K562 (cell line): ENCODE data around the gene SUMF1. TPM values are rescaled to one million over a fixed set of nuclear protein-coding genes. Genes with fewer than 3 reads are reported as not detected.
A peak's percentile ranks its signal among the peaks of the same experiment; 100 is the strongest.

ENCODE experiments used
- CC2D1A ChIP-seq: fragments of 450-650 bp; IDR thresholded peaks from 2 replicates; pipeline ENCODE4 v1.6.1; 2017; ENCODE audit warnings: mild to moderate bottlenecking
- CCNT2 ChIP-seq: IDR thresholded peaks from 2 replicates; pipeline ENCODE4 v1.6.1; 2011; ENCODE audit warnings: borderline replicate concordance, low read depth, mild to moderate bottlenecking, moderate library complexity, mixed read lengths, low read length; ENCODE audit not compliant: insufficient read length; ENCODE audit errors: extremely low read depth
- ELF1 ChIP-seq: fragments of 200-800 bp; sonication (Bioruptor generic); IDR thresholded peaks from 2 replicates; pipeline ENCODE4 v1.6.1; 2016; ENCODE audit warnings: missing genetic modification characterization, missing compliant biosample characterization
- HCFC1 ChIP-seq: IDR thresholded peaks from 2 replicates; pipeline ENCODE4 v1.6.1; 2012; ENCODE audit warnings: low read depth, low read length, improper control_type of control experiment
- NCOA2 ChIP-seq, 2 experiments: fragments of 450-650 bp; IDR thresholded peaks; 2 replicates each; pipeline ENCODE4 v1.6.1; 2018; ENCODE audit warnings: mild to moderate bottlenecking in 2 of 2, moderate library complexity in 1 of 2; ENCODE audit not compliant: partially characterized antibody in 2 of 2
- NR4A1 ChIP-seq, 2 experiments: fragments of 250-450 bp in 1 of 2; fragments of 450-650 bp in 1 of 2; sonication (Bioruptor Pico) in 1 of 2; IDR thresholded peaks; 2 replicates each; pipeline versions ENCODE4 v1.4.0 to v1.6.1; 2016 to 2020; ENCODE audit warnings: mild to moderate bottlenecking in 2 of 2, missing compliant biosample characterization in 1 of 2, missing genetic modification characterization in 1 of 2, moderate library complexity in 1 of 2
- OTX1 ChIP-seq: fragments of 450-650 bp; formaldehyde crosslinking; IDR thresholded peaks from 2 replicates; pipeline ENCODE4 v1.4.0; 2022; ENCODE audit warnings: mild to moderate bottlenecking
- RCOR1 ChIP-seq, 2 experiments: IDR thresholded peaks; 2 replicates each; pipeline ENCODE4 v1.6.1; 2012; ENCODE audit warnings: low read depth in 2 of 2, low read length in 2 of 2, borderline replicate concordance in 1 of 2, improper control_type of control experiment in 1 of 2
- SIN3A ChIP-seq, 2 experiments: fragments of 150-350 bp in 1 of 2; IDR thresholded peaks; 2 replicates each; pipeline ENCODE4 v1.6.1; 2011 to 2016; ENCODE audit warnings: borderline replicate concordance in 2 of 2, low read depth in 2 of 2, low read length in 2 of 2, mild to moderate bottlenecking in 2 of 2, moderate library complexity in 2 of 2; ENCODE audit not compliant: control insufficient read depth in 1 of 2
- ZNF699 ChIP-seq: fragments of 250-450 bp; sonication (Bioruptor Pico); IDR thresholded peaks from 2 replicates; pipeline ENCODE4 v1.8.0; 2021; ENCODE audit warnings: mild to moderate bottlenecking, moderate library complexity; ENCODE audit not compliant: insufficient replicate concordance
- polyA plus RNA-seq, 8 experiments: library from polyadenylated mRNA; depleted of rRNA in 4 of 8; stranded (reverse) in 5 of 8; unstranded in 3 of 8; fragments of >200 nt; fragmentation: Nextera tagmentation in 2 of 8; fragmentation: Illumina TruSeq in 1 of 8; extraction: Ambion mirVana in 2 of 8; extraction: Trizol in 1 of 8; gene quantifications; 2 replicates each; pipeline versions ENCODE4 v1.2.1 to v1.2.3, GENCODE V29; 2011 to 2014; ENCODE audit warnings: inconsistent platforms in 1 of 8, missing spikeins in 1 of 8
- total RNA-seq, 7 experiments: library from RNA; depleted of rRNA in 6 of 7; stranded (reverse); fragments of >200 nt in 6 of 7; fragmentation: Illumina TruSeq in 2 of 7; extraction: Trizol in 2 of 7; gene quantifications; 2 replicates each; pipeline versions ENCODE4 v1.2.1 to v1.2.3, GENCODE V29; 2011 to 2021; ENCODE audit warnings: low replicate concordance in 1 of 7
- TF ChIP-seq, protein P1 (sequence below): fragments of 200-800 bp; sonication (Bioruptor generic); IDR thresholded peaks from 2 replicates; pipeline ENCODE4 v1.6.1; 2016; ENCODE audit warnings: missing genetic modification characterization, missing compliant biosample characterization
- TF ChIP-seq, protein P2 (sequence below): sonication (generic); IDR thresholded peaks from 2 replicates; pipeline ENCODE4 v1.6.1; 2016
- TF ChIP-seq, protein P3 (sequence below), 3 experiments: IDR thresholded peaks in 2 of 3; conservative IDR thresholded peaks in 1 of 3; 2 replicates each; pipeline ENCODE4 v1.5.1; 2011 to 2012; ENCODE audit warnings: low read length in 3 of 3, mild to moderate bottlenecking in 3 of 3, control low read depth in 2 of 3, improper control_type of control experiment in 1 of 3, inconsistent platforms in 1 of 3, low read depth in 1 of 3, mixed read lengths in 1 of 3, moderate library complexity in 1 of 3; ENCODE audit not compliant: insufficient read depth in 2 of 3
- TF ChIP-seq, protein P4 (sequence below): fragments of 250-450 bp; sonication (Bioruptor Pico); IDR thresholded peaks from 2 replicates; pipeline ENCODE4 v1.4.0; 2020; ENCODE audit warnings: mild to moderate bottlenecking, moderate library complexity

The SUMF1 gene
- total and polyA plus RNA-seq, 9 of the 15 experiments (the other 6 are each of a cell fraction or from before 2014, with no cell fraction given) = 1.3 to 7.4 (median 4.2) TPM

DNA sequence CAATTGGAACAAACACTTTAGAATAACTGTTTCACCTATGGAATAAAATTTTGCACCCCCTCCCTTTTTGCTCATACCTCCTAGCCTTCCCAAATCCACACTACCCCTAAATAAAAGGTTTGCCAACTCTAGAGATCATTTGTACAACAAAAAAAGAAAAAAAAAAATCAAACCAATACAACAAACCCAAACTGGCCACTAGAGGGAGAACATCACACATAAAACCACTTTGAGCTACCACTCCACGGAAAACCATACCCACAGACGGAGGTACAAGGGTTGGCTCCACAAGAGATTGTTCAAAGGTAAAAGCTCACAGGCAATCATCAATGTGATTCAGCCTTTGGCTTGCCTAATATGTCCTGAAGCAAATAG is 116.3 kb downstream of the SUMF1 start (continued):
- TF ChIP-seq, protein P1, sequence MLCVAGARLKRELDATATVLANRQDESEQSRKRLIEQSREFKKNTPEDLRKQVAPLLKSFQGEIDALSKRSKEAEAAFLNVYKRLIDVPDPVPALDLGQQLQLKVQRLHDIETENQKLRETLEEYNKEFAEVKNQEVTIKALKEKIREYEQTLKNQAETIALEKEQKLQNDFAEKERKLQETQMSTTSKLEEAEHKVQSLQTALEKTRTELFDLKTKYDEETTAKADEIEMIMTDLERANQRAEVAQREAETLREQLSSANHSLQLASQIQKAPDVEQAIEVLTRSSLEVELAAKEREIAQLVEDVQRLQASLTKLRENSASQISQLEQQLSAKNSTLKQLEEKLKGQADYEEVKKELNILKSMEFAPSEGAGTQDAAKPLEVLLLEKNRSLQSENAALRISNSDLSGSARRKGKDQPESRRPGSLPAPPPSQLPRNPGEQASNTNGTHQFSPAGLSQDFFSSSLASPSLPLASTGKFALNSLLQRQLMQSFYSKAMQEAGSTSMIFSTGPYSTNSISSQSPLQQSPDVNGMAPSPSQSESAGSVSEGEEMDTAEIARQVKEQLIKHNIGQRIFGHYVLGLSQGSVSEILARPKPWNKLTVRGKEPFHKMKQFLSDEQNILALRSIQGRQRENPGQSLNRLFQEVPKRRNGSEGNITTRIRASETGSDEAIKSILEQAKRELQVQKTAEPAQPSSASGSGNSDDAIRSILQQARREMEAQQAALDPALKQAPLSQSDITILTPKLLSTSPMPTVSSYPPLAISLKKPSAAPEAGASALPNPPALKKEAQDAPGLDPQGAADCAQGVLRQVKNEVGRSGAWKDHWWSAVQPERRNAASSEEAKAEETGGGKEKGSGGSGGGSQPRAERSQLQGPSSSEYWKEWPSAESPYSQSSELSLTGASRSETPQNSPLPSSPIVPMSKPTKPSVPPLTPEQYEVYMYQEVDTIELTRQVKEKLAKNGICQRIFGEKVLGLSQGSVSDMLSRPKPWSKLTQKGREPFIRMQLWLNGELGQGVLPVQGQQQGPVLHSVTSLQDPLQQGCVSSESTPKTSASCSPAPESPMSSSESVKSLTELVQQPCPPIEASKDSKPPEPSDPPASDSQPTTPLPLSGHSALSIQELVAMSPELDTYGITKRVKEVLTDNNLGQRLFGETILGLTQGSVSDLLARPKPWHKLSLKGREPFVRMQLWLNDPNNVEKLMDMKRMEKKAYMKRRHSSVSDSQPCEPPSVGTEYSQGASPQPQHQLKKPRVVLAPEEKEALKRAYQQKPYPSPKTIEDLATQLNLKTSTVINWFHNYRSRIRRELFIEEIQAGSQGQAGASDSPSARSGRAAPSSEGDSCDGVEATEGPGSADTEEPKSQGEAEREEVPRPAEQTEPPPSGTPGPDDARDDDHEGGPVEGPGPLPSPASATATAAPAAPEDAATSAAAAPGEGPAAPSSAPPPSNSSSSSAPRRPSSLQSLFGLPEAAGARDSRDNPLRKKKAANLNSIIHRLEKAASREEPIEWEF (CRISPR knock-in tag) = no peak
- TF ChIP-seq, protein P2, sequence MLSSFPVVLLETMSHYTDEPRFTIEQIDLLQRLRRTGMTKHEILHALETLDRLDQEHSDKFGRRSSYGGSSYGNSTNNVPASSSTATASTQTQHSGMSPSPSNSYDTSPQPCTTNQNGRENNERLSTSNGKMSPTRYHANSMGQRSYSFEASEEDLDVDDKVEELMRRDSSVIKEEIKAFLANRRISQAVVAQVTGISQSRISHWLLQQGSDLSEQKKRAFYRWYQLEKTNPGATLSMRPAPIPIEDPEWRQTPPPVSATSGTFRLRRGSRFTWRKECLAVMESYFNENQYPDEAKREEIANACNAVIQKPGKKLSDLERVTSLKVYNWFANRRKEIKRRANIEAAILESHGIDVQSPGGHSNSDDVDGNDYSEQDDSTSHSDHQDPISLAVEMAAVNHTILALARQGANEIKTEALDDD = 0 out of 2 replicates have a peak, but pooled peaks have one; percentile 3
- TF ChIP-seq ZNF699 (CRISPR knock-in tag) (no peak), RCOR1 (IDR thresholded peaks at IDR 0.05; ENCODE audit: borderline replicate concordance in 1 of 2, low read depth in 2 of 2, low read length in 2 of 2) (no peak; a peak in 1 of 4 replicates), HCFC1 (peak; percentile 28; the same call in 1 of the 2 replicates), CCNT2 (no peak), OTX1 (CRISPR knock-in tag) (no peak), NR4A1 (CRISPR knock-in tag; IDR thresholded peaks at IDR 0.05) (no peak), NR4A1 (tag; IDR thresholded peaks at IDR 0.05) (no peak), SIN3A (IDR thresholded peaks at IDR 0.05; ENCODE audit: borderline replicate concordance in 2 of 2, control insufficient read depth in 1 of 2, low read depth in 2 of 2, low read length in 2 of 2) (no peak), ELF1 (tag) (no peak), CC2D1A (peak; percentile 81), NCOA2 (IDR thresholded peaks at IDR 0.05; ENCODE audit: partially characterized antibody in 2 of 2) (no peak)
- TF ChIP-seq, protein P3, sequence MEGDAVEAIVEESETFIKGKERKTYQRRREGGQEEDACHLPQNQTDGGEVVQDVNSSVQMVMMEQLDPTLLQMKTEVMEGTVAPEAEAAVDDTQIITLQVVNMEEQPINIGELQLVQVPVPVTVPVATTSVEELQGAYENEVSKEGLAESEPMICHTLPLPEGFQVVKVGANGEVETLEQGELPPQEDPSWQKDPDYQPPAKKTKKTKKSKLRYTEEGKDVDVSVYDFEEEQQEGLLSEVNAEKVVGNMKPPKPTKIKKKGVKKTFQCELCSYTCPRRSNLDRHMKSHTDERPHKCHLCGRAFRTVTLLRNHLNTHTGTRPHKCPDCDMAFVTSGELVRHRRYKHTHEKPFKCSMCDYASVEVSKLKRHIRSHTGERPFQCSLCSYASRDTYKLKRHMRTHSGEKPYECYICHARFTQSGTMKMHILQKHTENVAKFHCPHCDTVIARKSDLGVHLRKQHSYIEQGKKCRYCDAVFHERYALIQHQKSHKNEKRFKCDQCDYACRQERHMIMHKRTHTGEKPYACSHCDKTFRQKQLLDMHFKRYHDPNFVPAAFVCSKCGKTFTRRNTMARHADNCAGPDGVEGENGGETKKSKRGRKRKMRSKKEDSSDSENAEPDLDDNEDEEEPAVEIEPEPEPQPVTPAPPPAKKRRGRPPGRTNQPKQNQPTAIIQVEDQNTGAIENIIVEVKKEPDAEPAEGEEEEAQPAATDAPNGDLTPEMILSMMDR (IDR thresholded peaks at IDR 0.05 in 2 of 3, conservative IDR thresholded peaks at IDR 0.05 in 1 of 3; ENCODE audit: insufficient read depth in 2 of 3, low read depth in 1 of 3, low read length in 3 of 3) = peak; percentile 77 to 94 (median 89)
- TF ChIP-seq, protein P4, sequence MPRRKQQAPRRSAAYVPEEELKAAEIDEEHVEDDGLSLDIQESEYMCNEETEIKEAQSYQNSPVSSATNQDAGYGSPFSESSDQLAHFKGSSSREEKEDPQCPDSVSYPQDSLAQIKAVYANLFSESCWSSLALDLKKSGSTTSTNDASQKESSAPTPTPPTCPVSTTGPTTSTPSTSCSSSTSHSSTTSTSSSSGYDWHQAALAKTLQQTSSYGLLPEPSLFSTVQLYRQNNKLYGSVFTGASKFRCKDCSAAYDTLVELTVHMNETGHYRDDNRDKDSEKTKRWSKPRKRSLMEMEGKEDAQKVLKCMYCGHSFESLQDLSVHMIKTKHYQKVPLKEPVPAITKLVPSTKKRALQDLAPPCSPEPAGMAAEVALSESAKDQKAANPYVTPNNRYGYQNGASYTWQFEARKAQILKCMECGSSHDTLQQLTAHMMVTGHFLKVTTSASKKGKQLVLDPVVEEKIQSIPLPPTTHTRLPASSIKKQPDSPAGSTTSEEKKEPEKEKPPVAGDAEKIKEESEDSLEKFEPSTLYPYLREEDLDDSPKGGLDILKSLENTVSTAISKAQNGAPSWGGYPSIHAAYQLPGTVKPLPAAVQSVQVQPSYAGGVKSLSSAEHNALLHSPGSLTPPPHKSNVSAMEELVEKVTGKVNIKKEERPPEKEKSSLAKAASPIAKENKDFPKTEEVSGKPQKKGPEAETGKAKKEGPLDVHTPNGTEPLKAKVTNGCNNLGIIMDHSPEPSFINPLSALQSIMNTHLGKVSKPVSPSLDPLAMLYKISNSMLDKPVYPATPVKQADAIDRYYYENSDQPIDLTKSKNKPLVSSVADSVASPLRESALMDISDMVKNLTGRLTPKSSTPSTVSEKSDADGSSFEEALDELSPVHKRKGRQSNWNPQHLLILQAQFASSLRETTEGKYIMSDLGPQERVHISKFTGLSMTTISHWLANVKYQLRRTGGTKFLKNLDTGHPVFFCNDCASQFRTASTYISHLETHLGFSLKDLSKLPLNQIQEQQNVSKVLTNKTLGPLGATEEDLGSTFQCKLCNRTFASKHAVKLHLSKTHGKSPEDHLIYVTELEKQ (CRISPR knock-in tag) = no peak
